Adrenal gland (tissue), 5 donors: ENCODE measurements around the gene CDC42BPG.

Experiments used
- POLR2A ChIP-seq, 2 donors: fragments of 450-650 bp; IDR thresholded peaks; one replicate each; pipeline ENCODE4 v1.6.1; 2017; ENCODE audit warnings: antibody characterized with exemption in 2 of 2, mild to moderate bottlenecking in 2 of 2, moderate library complexity in 1 of 2
- TF ChIP-seq, protein P1 (sequence below), 6 experiments: fragments of 450-650 bp in 4 of 6; fragments of 200-600 bp in 2 of 6; sonication (generic) in 1 of 6; IDR thresholded peaks; 1 replicate in 5 of 6; 2 replicates in 1 of 6; pipeline versions ENCODE4 v1.5.1 to v1.8.0; 2016 to 2021; ENCODE audit warnings: antibody characterized with exemption in 6 of 6, mild to moderate bottlenecking in 2 of 6, moderate library complexity in 1 of 6
- donor health status: DM: no; HTN: no; CAD: no.

- TF ChIP-seq, protein P1, sequence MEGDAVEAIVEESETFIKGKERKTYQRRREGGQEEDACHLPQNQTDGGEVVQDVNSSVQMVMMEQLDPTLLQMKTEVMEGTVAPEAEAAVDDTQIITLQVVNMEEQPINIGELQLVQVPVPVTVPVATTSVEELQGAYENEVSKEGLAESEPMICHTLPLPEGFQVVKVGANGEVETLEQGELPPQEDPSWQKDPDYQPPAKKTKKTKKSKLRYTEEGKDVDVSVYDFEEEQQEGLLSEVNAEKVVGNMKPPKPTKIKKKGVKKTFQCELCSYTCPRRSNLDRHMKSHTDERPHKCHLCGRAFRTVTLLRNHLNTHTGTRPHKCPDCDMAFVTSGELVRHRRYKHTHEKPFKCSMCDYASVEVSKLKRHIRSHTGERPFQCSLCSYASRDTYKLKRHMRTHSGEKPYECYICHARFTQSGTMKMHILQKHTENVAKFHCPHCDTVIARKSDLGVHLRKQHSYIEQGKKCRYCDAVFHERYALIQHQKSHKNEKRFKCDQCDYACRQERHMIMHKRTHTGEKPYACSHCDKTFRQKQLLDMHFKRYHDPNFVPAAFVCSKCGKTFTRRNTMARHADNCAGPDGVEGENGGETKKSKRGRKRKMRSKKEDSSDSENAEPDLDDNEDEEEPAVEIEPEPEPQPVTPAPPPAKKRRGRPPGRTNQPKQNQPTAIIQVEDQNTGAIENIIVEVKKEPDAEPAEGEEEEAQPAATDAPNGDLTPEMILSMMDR (IDR thresholded peaks at IDR 0.05) = no peak
- TF ChIP-seq POLR2A (IDR thresholded peaks at IDR 0.05) = no peak
Observed at GRCh38 chr11:64875369-64876228, 31.1 kb upstream of the CDC42BPG start.
